Keratinocyte (primary cell): ENCODE data around the gene KLC4. TPM values are rescaled to one million over a fixed set of nuclear protein-coding genes. Genes with fewer than 3 reads are reported as not detected.

ENCODE experiments used
- DNase-seq: peaks from one replicate; pipeline ENCODE4 v3.0.0-alpha.2; 2011; ENCODE audit warnings: low read depth, missing footprints, low spot score
- FAIRE-seq: peaks from 2 replicates; lab custom pipeline; 2011; peaks lifted over from hg19 to GRCh38; lab: Jason Lieb, UNC
- H2AFZ ChIP-seq: 2 replicates; pipeline ENCODE4 v1.6.0; 2012; ENCODE audit warnings: low read length, control low read depth, inconsistent platforms; ENCODE audit not compliant: control insufficient read depth
- H3K27ac ChIP-seq: 2 replicates; pipeline ENCODE4 v1.5.1; 2011; ENCODE audit warnings: low read length; ENCODE audit not compliant: control insufficient read depth, insufficient read depth
- H3K27me3 ChIP-seq: 3 replicates; pipeline ENCODE4 v1.6.0; 2011; ENCODE audit warnings: low read length; ENCODE audit not compliant: control insufficient read depth, insufficient read depth; ENCODE audit errors: extremely low read depth
- H3K36me3 ChIP-seq, 2 experiments: 2 replicates in 1 of 2; 3 replicates in 1 of 2; pipeline ENCODE4 v1.5.1; 2011; ENCODE audit warnings: low read length in 2 of 2, mild to moderate bottlenecking in 1 of 2; ENCODE audit not compliant: control insufficient read depth in 2 of 2, insufficient read depth in 2 of 2; ENCODE audit errors: extremely low read depth in 1 of 2
- H3K4me1 ChIP-seq: 3 replicates; pipeline ENCODE4 v1.5.1; 2011; ENCODE audit warnings: low read length; ENCODE audit not compliant: control insufficient read depth, insufficient read depth; ENCODE audit errors: extremely low read depth
- H3K4me2 ChIP-seq: 3 replicates; pipeline ENCODE4 v1.6.0; 2011; ENCODE audit warnings: low read depth, low read length; ENCODE audit not compliant: control insufficient read depth, insufficient read depth; ENCODE audit errors: extremely low read depth
- H3K4me3 ChIP-seq, 3 experiments: fragments of 200-600 bp in 1 of 3; sonication (generic) in 1 of 3; 2 replicates in 2 of 3; 3 replicates in 1 of 3; pipeline ENCODE4 v1.5.1; 2011 to 2016; ENCODE audit warnings: low read length in 3 of 3, mild to moderate bottlenecking in 3 of 3, control low read depth in 2 of 3, inconsistent platforms in 1 of 3, low read depth in 1 of 3, mixed read lengths in 1 of 3, mixed run types in 1 of 3, moderate library complexity in 1 of 3; ENCODE audit not compliant: control insufficient read depth in 2 of 3, insufficient read depth in 2 of 3; ENCODE audit errors: extremely low read depth in 1 of 3
- H3K79me2 ChIP-seq: 2 replicates; pipeline ENCODE4 v1.6.0; 2012; ENCODE audit warnings: low read length; ENCODE audit not compliant: control insufficient read depth, insufficient read depth
- H3K9ac ChIP-seq: 3 replicates; pipeline ENCODE4 v1.6.0; 2011; ENCODE audit warnings: low read length; ENCODE audit not compliant: control insufficient read depth, insufficient read depth; ENCODE audit errors: extremely low read depth
- H3K9me1 ChIP-seq: 3 replicates; pipeline ENCODE4 v1.6.0; 2011; ENCODE audit warnings: low read length; ENCODE audit not compliant: control insufficient read depth, insufficient read depth; ENCODE audit errors: extremely low read depth
- H3K9me3 ChIP-seq: 2 replicates; pipeline ENCODE4 v1.5.1; 2012; ENCODE audit warnings: low read depth, low read length; ENCODE audit not compliant: control insufficient read depth
- H4K20me1 ChIP-seq: 3 replicates; pipeline ENCODE4 v1.6.0; 2011; ENCODE audit warnings: low read length; ENCODE audit not compliant: control insufficient read depth, insufficient read depth; ENCODE audit errors: extremely low read depth
- CTCF ChIP-seq, 3 experiments: IDR thresholded peaks in 1 of 3; conservative IDR thresholded peaks in 1 of 3; optimal IDR thresholded peaks in 1 of 3; 2 replicates in 2 of 3; 3 replicates in 1 of 3; pipeline versions ENCODE3 to v1.5.1; 2011; ENCODE audit warnings: low read length in 3 of 3, mild to moderate bottlenecking in 3 of 3, moderate library complexity in 2 of 3, control low read depth in 1 of 3, inconsistent platforms in 1 of 3; ENCODE audit not compliant: insufficient read depth in 2 of 3; ENCODE audit errors: extremely low read depth in 1 of 3
- EZH2 ChIP-seq: IDR thresholded peaks from one replicate; pipeline ENCODE4 v1.6.1; 2012; ENCODE audit warnings: inconsistent platforms, mild to moderate bottlenecking, low read length, moderate library complexity
- dilution Hi-C: fragments of 300-500 bp; cut with MboI; formaldehyde crosslinking; loops from one replicate; pipeline ENCODE4 v1.7.0; 2020; ENCODE audit warnings: low sequenced_read_pairs; ENCODE audit not compliant: extremely low pct_ligation_motif_present
- polyA plus RNA-seq, 5 experiments: library from polyadenylated mRNA; depleted of rRNA in 3 of 5; stranded (reverse) in 3 of 5; stranded (forward) in 1 of 5; unstranded in 1 of 5; fragments of >200 nt; gene quantifications; 1 replicate in 1 of 5; 2 replicates in 3 of 5; 3 replicates in 1 of 5; pipeline versions ENCODE4 v1.2.1 to v1.2.3, GENCODE V29; 2011 to 2012; ENCODE audit warnings: missing spikeins in 2 of 5, low read depth in 1 of 5, low replicate concordance in 1 of 5

KLC4 gene
- polyA plus RNA-seq, 1 donor (not counting 4 experiments of a cell fraction or from before 2014, with no cell fraction given) = 8.8 TPM

- Histone ChIP-seq H3K9ac (no peak overlapping the region), H3K79me2 (peaks cover 94% of the 10 kb centered on the region), H2AFZ (no peak overlapping the region), H3K27me3 (no peaks in the 10 kb centered on the region), H3K9me1 (no peaks in the 10 kb centered on the region), H3K9me3 (no peaks in the 10 kb centered on the region), H3K4me1 (peaks cover 18% of the 10 kb centered on the region), H3K4me3 (no peak overlapping the region), H3K36me3 (peaks cover 0 to 3% of the 10 kb centered on the region in 2 experiments), H4K20me1 (no peaks in the 10 kb centered on the region), H3K27ac (no peak overlapping the region), H3K4me2 (no peak overlapping the region)
- TF ChIP-seq EZH2 = no peak
- no peak for TF ChIP-seq CTCF (optimal IDR thresholded peaks at IDR 0.05 in 1 of 3, IDR thresholded peaks at IDR 0.05 in 1 of 3, conservative IDR thresholded peaks at IDR 0.05 in 1 of 3; ENCODE audit: extremely low read depth in 1 of 3, insufficient read depth in 2 of 3, low read length in 3 of 3)
- DNase-seq (no peak), FAIRE-seq (no peak)
- dilution Hi-C loops = no loop called here
These were observed 23.6 kb downstream of the KLC4 start for GRCh38 chr6:43082806-43083655.

GRCh38 chr6:43086022-43086658 is 26.7 kb downstream of the KLC4 start:
- FAIRE-seq = no peak
- Histone ChIP-seq H3K4me2 (no peak overlapping the region), H2AFZ (no peak overlapping the region), H3K9ac (no peak overlapping the region), H3K36me3 (no peaks in the 10 kb centered on the region), H4K20me1 (no peaks in the 10 kb centered on the region), H3K9me1 (no peaks in the 10 kb centered on the region), H3K79me2 (peaks cover 91% of the 10 kb centered on the region), H3K27ac (no peak overlapping the region), H3K4me3 (no peak overlapping the region), H3K9me3 (no peaks in the 10 kb centered on the region), H3K4me1 (peaks cover 39% of the 10 kb centered on the region), H3K27me3 (no peaks in the 10 kb centered on the region)
- DNase-seq = no peak
- TF ChIP-seq CTCF (optimal IDR thresholded peaks at IDR 0.05 in 1 of 3, IDR thresholded peaks at IDR 0.05 in 1 of 3, conservative IDR thresholded peaks at IDR 0.05 in 1 of 3; ENCODE audit: extremely low read depth in 1 of 3, insufficient read depth in 2 of 3, low read length in 3 of 3) = no peak
- TF ChIP-seq EZH2 = no peak
- dilution Hi-C loops = no loop called here
